GM19099 (cell line): ENCODE results near the gene ATG3.

Source experiments
- POLR2A ChIP-seq: IDR thresholded peaks from 3 replicates; pipeline ENCODE4 v1.6.1; 2011; ENCODE audit warnings: low read depth; ENCODE audit not compliant: insufficient read length; ENCODE audit errors: extremely low read depth

The ATG3 gene

DNA sequence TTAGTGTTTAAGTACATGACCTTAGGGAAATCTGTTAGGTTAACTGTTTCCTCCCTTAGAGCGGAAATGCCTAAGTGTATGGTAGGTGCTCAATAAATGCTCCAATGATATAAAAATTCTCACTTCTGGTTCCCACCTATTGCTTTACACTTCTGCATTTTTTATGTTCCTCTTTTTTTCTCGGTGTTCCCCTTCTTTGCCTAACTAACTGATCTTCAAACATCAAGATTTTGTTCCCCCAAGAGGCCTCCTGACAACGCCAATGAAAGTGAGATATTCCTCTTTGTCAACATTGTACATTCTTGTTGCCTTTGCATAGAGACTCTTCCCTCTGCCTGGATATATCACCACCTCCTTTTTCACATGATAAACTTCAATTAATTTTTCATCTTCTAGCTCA, 17.5 kb upstream of the ATG3 start:
- TF ChIP-seq POLR2A: no peak

DNA sequence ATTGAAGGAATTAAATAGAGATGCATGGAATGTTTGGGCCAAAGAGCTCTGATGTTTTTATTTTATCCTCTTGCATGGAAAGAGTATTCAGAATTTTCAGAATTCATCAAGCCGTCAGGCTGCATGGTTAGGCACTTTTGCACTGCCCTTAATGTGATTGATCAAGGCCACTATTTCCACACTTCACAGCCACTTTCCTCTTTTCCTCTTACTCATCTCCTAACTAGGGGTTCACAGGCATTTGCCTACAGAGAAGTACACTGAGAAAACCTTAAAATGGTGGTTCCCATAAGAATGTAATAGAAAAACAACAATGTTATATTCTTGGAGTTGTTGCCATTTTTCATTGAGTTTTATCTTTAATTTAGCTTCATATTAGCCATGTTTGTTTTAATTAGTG, 10.9 kb upstream of the ATG3 start:
- TF ChIP-seq POLR2A: no peak

DNA sequence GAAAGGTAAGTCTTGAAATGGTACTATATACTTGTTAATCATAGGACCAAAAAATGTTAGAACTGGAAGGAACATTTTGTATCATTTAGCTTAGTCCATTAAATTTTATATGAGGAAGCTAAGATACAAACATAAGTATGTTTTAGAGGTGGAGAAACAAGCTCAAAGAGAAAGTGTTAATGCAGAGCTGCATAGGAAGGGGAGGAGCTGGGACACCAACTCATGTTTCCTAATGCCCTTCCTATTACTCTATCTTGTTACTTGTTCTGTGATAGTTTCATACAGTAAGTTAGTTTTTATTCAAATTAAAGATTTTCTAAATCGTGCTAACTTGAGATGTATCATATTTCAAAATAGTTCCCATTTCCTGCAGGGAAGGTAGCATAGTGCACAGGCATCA, 7.5 kb upstream of the ATG3 start:
- TF ChIP-seq POLR2A: no peak

DNA sequence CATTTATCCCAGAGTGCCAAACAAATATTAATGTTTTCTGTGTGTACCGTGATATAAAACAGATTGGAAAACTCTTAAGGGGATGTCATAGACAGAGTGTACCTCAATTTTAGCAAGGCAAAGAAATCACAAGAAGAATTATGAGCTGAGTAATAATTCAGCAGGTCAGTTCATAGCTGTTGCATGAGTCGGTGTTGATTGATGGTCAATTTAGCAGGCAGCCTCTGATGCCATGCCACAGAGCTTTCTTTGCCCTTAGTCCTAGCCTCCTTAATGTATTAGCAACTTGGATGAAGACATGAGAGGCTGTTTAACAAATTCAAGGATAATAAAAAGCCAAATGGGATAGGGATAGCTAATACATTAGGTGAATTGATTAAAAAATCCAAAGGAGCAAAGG, 6.9 kb upstream of the ATG3 start:
- no peak for TF ChIP-seq POLR2A

DNA sequence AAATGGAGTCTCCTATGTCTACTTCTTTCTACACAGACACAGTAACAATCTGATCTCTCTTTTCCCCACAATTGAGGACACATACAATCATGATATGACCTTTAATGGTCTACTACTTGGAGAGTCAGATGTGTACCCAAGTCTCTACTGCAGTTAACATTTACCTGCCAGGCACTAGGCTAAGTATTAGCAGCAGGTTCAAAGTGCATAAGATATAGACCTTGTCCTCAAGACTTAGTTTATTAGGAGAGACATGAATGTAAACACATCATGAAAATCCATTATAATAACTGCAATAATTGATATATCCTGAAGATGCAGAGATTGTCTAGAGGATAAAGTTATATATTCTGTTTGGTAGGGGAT, 3.2 kb upstream of the ATG3 start:
- TF ChIP-seq POLR2A: no peak

DNA sequence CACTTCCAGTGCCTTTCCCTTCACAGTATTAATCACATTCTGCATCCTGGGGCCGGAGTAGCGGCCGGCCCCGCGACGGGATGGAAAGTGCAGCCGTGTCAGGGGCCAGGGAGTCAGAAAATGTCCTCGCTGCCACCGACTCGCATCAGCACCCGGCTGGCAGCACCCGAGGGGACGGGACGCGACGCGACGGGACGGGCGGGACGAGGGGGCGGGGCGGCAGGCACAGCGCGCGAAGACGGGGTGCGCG, 353 bp downstream of the ATG3 start:
- no peak for TF ChIP-seq POLR2A

DNA sequence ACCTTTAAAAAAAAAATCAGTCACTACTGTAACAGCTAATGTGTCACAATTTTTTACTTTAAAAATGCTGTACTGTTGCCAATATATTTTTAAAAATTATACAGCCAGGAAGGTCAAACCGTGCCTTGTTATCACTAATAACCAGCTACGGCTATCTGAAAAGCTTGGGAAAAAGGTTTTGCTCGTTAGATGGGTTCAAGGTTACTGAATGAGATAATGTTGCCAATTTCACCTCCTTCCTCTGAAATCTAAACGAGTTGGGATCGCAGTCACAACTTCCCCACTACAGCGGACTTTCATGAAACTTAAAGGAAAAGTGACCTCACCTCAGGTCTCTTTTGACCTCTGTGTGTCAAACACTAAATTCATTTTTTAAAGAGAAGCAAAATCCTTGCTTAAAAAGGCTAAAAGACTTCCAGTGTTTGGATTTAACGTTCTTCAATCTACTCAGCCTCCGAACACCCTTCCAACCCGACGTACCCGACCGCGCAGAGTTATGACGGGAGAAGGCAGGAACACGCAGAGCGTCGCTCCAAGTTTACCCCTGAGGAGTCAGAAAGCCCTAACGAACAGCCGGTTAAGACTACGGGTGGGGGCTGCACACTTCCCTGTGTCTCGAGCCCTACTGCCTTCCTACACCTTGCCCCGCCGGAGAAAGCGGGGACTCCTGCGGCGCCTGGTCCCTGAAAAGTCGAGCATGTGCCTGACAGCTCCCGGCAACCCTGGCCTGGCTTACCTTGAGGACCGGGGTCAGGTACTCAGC, 860 bp downstream of the ATG3 start:
- TF ChIP-seq POLR2A: no peak

DNA sequence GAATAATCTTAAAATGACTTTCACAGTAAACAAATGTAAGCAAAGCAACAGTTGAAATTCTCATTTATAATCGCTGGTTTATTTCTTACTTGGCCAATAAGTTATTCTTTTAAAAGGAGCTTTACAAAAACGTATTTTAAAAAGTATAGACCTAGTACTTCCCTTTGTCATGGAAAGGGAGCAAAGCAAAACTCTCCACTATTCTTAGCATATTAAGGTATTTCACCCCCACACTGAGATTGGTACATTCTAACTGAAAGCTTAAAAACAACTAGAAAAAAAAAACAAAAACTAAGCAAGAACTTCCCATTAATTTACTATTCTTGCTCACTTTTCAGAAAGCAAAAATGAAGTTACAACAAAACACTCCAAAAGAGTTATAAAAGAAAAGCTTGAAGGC, 1.5 kb downstream of the ATG3 start:
- no peak for TF ChIP-seq POLR2A

DNA sequence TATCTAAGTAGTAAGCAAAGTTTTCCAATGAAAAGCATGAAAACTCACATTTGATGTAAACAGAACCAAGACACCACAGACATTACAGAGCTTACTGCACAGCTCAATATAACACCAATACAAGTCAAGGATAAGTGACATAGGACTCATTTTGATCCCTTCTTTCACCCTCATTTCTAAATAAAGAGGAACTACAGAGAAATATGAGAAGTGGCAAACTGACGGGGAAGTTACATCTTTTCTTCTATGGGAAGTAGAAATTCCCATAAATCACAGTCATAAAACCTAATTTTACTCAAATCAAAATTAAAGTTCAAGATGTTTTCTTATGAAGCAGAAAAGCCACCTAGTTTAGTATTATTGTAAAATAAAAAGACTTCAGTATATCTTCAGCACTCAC, 3.8 kb downstream of the ATG3 start:
- TF ChIP-seq POLR2A: no peak

DNA sequence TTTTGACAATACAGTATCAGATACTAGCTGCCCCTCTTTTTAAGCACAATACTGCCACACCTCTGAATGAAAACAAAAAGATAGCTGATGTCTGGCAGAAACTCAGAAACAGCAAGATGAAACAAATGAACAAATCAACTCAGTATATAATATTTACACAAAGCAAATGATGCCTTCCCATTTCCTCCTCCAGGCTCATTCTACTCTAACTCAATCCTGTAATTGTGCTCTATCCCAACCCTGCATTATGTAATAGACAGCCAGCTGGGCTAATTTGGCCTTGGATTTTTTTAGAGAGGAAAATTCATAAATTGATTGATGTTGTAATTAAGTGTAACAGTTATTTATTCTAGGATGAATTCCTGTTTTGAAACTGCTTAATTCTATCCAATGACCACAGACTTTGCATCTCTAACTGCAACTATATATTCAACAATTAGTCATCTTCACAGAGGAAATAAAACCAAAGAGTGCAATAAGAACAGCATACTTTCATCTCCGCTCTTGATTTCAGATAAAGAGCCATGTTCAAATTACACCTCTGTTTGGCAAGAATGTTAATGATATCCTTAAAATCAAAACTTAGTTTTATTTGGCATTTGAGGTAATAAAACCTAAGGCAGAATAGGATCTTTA, 6.1 kb downstream of the ATG3 start:
- TF ChIP-seq POLR2A: no peak

DNA sequence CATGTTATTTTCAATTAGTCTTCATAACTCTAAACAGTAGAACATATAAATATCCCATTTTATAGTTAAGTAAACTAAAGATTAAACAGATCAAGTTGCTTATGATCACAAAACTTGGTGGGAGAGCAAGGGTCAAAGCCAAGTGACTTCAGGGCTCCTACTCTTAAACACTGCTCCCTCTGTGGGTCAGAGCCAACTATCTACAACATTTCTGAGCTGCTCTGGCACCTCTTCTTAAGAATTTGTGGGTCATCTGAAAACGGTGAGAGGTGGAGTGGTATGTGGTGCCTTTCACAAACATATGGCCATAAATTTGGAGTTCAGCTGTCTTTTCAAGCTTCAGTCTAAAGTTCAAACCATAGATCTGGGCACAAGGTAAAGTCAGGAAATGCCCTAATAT, 10.9 kb downstream of the ATG3 start:
- TF ChIP-seq POLR2A: no peak

DNA sequence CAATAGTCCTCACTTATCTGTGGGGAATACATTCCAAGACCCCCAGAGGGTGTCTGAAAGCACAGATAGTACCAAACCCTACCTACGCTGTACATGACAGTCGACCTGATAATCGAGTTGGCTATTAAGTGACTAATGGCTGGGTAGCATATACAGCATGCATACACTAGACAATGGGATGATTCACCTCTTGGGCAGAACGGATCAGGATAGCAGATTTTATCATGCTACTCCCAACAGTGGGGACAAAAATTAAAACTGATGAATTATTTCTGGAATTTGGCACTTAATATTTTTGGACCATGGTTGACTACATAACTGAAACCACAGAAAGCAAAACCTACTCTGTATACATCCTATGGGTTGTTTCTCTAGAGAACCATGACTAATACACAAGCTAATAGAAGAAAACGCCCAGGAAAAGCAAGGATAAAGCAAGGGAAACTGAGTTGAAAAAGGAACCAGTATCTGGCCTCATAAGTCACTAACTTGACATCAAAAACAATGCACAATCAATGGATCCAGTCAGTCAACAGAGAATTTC, 15.5 kb downstream of the ATG3 start:
- TF ChIP-seq POLR2A: no peak

DNA sequence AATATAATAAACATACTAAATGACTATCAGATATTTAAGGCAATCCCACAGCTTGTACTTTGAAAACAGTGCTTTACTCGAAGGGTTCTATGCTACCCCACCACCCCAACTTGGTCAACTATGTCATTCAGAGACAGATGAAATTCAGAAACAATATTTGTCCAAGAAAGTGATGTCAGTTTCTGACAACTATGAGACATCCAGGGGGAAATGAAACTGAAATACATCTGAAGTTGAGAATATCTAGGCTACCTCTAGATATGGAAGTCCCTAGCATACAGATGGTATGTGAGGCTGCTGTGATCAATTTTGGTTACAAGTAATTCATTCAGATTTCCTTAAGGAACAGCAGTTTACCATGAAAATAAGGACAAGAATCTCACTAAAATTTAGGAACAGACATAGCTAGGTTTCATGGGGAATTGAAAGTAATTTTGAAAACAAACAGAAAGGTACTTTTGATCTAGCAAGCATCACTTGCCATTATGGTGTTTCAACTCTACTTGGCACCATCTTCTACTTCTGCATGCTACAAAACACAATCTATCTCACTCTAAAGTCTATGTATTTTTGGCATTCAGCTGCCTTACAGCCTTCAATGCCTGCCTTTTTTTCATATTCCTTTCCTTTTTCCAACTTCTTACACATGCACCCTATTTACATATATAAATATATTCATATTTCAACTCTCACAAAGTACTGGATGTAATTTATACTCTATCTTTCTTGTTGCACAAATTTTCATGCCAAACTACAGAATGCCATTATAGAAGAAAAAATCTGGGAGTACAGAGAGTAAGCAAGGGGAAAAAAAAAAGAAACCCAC, 21.7 kb downstream of the ATG3 start:
- TF ChIP-seq POLR2A: no peak

DNA sequence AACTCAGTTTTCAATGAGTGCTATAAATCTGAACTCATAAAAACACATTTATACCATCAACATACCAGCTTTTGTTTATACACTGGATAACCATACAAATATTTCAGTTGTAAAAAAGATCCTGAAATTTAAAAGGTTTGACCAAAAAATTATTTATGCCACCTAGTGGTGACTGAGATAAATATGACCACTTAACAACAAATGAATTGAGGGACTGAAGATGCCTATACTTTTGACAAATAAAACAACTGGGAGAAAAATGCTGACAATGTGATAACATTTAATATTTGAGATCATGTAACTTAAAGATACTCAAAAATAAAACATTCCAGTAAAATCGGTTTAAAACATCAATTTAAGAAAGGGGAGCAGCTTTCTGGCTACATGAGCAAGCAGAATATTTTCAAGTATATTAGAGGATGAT, 30.4 kb downstream of the ATG3 start:
- no peak for TF ChIP-seq POLR2A

DNA sequence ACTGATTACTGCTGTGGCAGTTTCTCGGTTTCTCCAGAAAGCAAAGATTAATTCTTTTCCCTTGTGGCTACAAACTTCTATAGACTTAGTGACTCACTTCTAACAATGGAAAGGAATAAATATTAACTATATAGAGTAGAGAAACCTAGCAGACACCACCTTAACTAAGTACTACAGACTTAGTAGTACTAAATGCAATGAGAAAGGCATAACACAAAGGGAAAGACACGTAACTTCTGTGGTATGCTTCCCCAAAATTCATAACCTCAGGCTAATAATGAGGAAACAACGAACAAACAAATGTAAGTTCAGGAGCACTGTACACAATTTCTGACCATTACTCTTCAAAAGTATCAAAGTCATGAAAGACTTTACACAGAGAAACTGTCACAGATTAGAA, 31.2 kb downstream of the ATG3 start:
- TF ChIP-seq POLR2A: no peak
